T-helper 1 cell treated with Interleukin-12 subunit alpha and Interleukin-12 subunit beta and Interleukin-4 antibody, amounts not matched to agents 30 μg/mL and 1 μg/mL, for 36 hours (primary cell): ENCODE data around the gene POF1B.
"Not testable (repeated sequence)": the region's sequence is repeated elsewhere in the genome, so short reads cannot be mapped to it uniquely, and the experiment has no call there.

Experiments used
- H3K27ac Mint-ChIP-seq: one replicate; pipeline ENCODE4 v1.8.0; 2021; ENCODE audit warnings: mild to moderate bottlenecking, mixed read lengths
- H3K27me3 Mint-ChIP-seq: one replicate; pipeline ENCODE4 v1.8.0; 2021; ENCODE audit warnings: low read depth, mixed read lengths
- H3K36me3 Mint-ChIP-seq: one replicate; pipeline ENCODE4 v1.8.0; 2021; ENCODE audit warnings: low read depth, mixed read lengths
- H3K4me1 Mint-ChIP-seq: one replicate; pipeline ENCODE4 v1.8.0; 2021; ENCODE audit warnings: low read depth, mixed read lengths
- H3K4me3 Mint-ChIP-seq: one replicate; pipeline ENCODE4 v1.8.0; 2021; ENCODE audit warnings: mild to moderate bottlenecking, moderate library complexity, mixed read lengths
- H3K9me3 Mint-ChIP-seq: one replicate; pipeline ENCODE4 v1.8.0; 2021; ENCODE audit warnings: mixed read lengths

Gene POF1B

GRCh38 chrX:85309717-85310116 lies 69.7 kb downstream of the POF1B start:
- Mint-ChIP-seq H3K4me3 (no peak overlapping the region), H3K4me1 (no peaks in the 10 kb centered on the region), H3K27me3 (no peaks in the 10 kb centered on the region), H3K36me3 (no peaks in the 10 kb centered on the region), H3K9me3 (no peaks in the 10 kb centered on the region), H3K27ac (no peak overlapping the region)

GRCh38 chrX:85303544-85303943 lies 75.9 kb downstream of the POF1B start:
- Mint-ChIP-seq H3K4me1 (no peaks in the 10 kb centered on the region), H3K9me3 (no peaks in the 10 kb centered on the region), H3K27me3 (no peaks in the 10 kb centered on the region), H3K36me3 (no peaks in the 10 kb centered on the region), H3K27ac (no peak overlapping the region), H3K4me3 (no peak overlapping the region)

- no peaks in the 10 kb centered on the region for H3K27me3 Mint-ChIP-seq
- peaks cover 15% of the 10 kb centered on the region for H3K9me3 Mint-ChIP-seq
- H3K36me3 Mint-ChIP-seq, result no peaks in the 10 kb centered on the region
- H3K27ac Mint-ChIP-seq, result no peak overlapping the region
- no peak overlapping the region for H3K4me3 Mint-ChIP-seq
- no peaks in the 10 kb centered on the region for H3K4me1 Mint-ChIP-seq
These were observed 90.3 kb downstream of the POF1B start for GRCh38 chrX:85288992-85289723.

- H3K4me3 Mint-ChIP-seq, H3K27ac Mint-ChIP-seq, H3K27me3 Mint-ChIP-seq, H3K4me1 Mint-ChIP-seq, H3K36me3 Mint-ChIP-seq, H3K9me3 Mint-ChIP-seq: not testable (repeated sequence)
These were observed 94.2 kb downstream of the POF1B start for GRCh38 chrX:85285286-85285685.

- no peaks in the 10 kb centered on the region for H3K9me3 Mint-ChIP-seq
These were observed 134.8 kb downstream of the POF1B start for GRCh38 chrX:85244450-85245211.

GRCh38 chrX:85243761-85244449 lies 135.6 kb downstream of the POF1B start, which contains the start of the genes SATL1 and ZNF711:
TSS of gene SATL1 (minus strand) at chrX:85243779. CDS start at chrX:85108968, 134,811 bp downstream.
TSS of gene ZNF711 (plus strand) at chrX:85243991. CDS start at chrX:85247573, 3,582 bp downstream.
- Mint-ChIP-seq H3K36me3 (no peaks in the 10 kb centered on the region), H3K27ac (peak within 1 kb of the TSS; percentile 74), H3K27me3 (peaks cover 31% of the 10 kb centered on the region), H3K4me1 (peaks cover 8% of the 10 kb centered on the region), H3K4me3 (peak within 1 kb of the TSS; percentile 89), H3K9me3 (no peaks in the 10 kb centered on the region)

More at GRCh38 chrX:85244450-85245211, 134.8 kb downstream of the POF1B start:
- Mint-ChIP-seq H3K4me3 (peak overlapping the region; percentile 89), H3K36me3 (no peaks in the 10 kb centered on the region), H3K4me1 (peaks cover 8% of the 10 kb centered on the region), H3K27me3 (peaks cover 31% of the 10 kb centered on the region), H3K27ac (peak overlapping the region; percentile 74)

GRCh38 chrX:85243155-85243554 lies 136.3 kb downstream of the POF1B start:
- Mint-ChIP-seq H3K4me1 (peaks cover 8% of the 10 kb centered on the region), H3K27ac (no peak overlapping the region)

More at GRCh38 chrX:85243155-85243554, 136.3 kb downstream of the POF1B start:
- no peak overlapping the region for H3K4me3 Mint-ChIP-seq
- no peaks in the 10 kb centered on the region for H3K36me3 Mint-ChIP-seq
- H3K9me3 Mint-ChIP-seq, result no peaks in the 10 kb centered on the region
- peaks cover 31% of the 10 kb centered on the region for H3K27me3 Mint-ChIP-seq
